Liver (tissue), 9 donors: Measurements from ENCODE around the gene DCN. TPM values are rescaled to one million over a fixed set of nuclear protein-coding genes. Genes with fewer than 3 reads are reported as not detected.

ENCODE experiments used
- DNase-seq: peaks from one replicate; pipeline ENCODE4 v3.0.0-alpha.2; 2017; ENCODE audit warnings: low spot score
- H3K27ac ChIP-seq, 2 donors: one replicate each; pipeline ENCODE4 v1.7.0; 2013; ENCODE audit warnings: inconsistent platforms in 2 of 2, low read length in 2 of 2, control low read depth in 1 of 2, low read depth in 1 of 2, mild to moderate bottlenecking in 1 of 2
- H3K27me3 ChIP-seq, 4 donors: one replicate each; pipeline versions ENCODE4 v1.6.1 to v1.7.0; 2013; ENCODE audit warnings: low read length in 3 of 4, inconsistent platforms in 1 of 4, mild to moderate bottlenecking in 1 of 4, moderate library complexity in 1 of 4; ENCODE audit not compliant: control insufficient read depth in 4 of 4, insufficient read depth in 4 of 4
- H3K36me3 ChIP-seq, 4 donors: one replicate each; pipeline versions ENCODE4 v1.6.1 to v1.7.0; 2013; ENCODE audit warnings: low read length in 3 of 4, mild to moderate bottlenecking in 3 of 4, low read depth in 1 of 4, moderate library complexity in 1 of 4; ENCODE audit not compliant: control insufficient read depth in 4 of 4, insufficient read depth in 3 of 4
- H3K4me1 ChIP-seq, 4 donors: one replicate each; pipeline versions ENCODE4 v1.6.1 to v1.7.0; 2013; ENCODE audit warnings: low read length in 3 of 4, mild to moderate bottlenecking in 3 of 4, moderate library complexity in 1 of 4; ENCODE audit not compliant: control insufficient read depth in 4 of 4, insufficient read depth in 4 of 4
- H3K4me3 ChIP-seq, 3 donors: one replicate each; pipeline versions ENCODE4 v1.6.1 to v1.7.0; 2013; ENCODE audit warnings: low read length in 3 of 3, control low read depth in 1 of 3, low read depth in 1 of 3, mild to moderate bottlenecking in 1 of 3
- H3K9ac ChIP-seq, 2 donors: one replicate each; pipeline ENCODE4 v1.7.0; 2013; ENCODE audit warnings: low read length in 2 of 2, mild to moderate bottlenecking in 2 of 2, moderate library complexity in 2 of 2, control low read depth in 1 of 2, low read depth in 1 of 2
- H3K9me3 ChIP-seq, 4 donors: one replicate each; pipeline versions ENCODE4 v1.6.1 to v1.7.0; 2013; ENCODE audit warnings: low read length in 3 of 4; ENCODE audit not compliant: control insufficient read depth in 4 of 4
- EGR1 ChIP-seq, 2 donors: IDR thresholded peaks; 2 replicates each; pipeline ENCODE4 v1.6.1; 2016 to 2018; ENCODE audit warnings: antibody characterized with exemption in 2 of 2, low read depth in 2 of 2
- FOXA1 ChIP-seq: IDR thresholded peaks from 2 replicates; pipeline ENCODE4 v1.6.1; 2016; ENCODE audit warnings: antibody characterized with exemption
- FOXA2 ChIP-seq: IDR thresholded peaks from 2 replicates; pipeline ENCODE4 v1.6.1; 2016; ENCODE audit warnings: antibody characterized with exemption
- GABPA ChIP-seq, 2 donors: IDR thresholded peaks in 1 of 2; conservative IDR thresholded peaks in 1 of 2; 2 replicates each; pipeline ENCODE4 v1.6.1; 2016; ENCODE audit warnings: antibody characterized with exemption in 2 of 2, mild to moderate bottlenecking in 1 of 2, moderate library complexity in 1 of 2
- HNF4A ChIP-seq, 2 donors: conservative IDR thresholded peaks; 2 replicates each; pipeline ENCODE4 v1.6.1; 2016; ENCODE audit warnings: antibody characterized with exemption in 2 of 2, mild to moderate bottlenecking in 2 of 2
- HNF4G ChIP-seq: IDR thresholded peaks from 2 replicates; pipeline ENCODE4 v1.6.1; 2016; ENCODE audit warnings: antibody characterized with exemption
- JUND ChIP-seq, 2 donors: IDR thresholded peaks; 2 replicates each; pipeline ENCODE4 v1.6.1; 2016; ENCODE audit warnings: antibody characterized with exemption in 2 of 2
- NR2F2 ChIP-seq: IDR thresholded peaks from 2 replicates; pipeline ENCODE4 v1.6.1; 2016; ENCODE audit warnings: antibody characterized with exemption
- RAD21 ChIP-seq, 2 donors: IDR thresholded peaks; 2 replicates each; pipeline ENCODE4 v1.6.1; 2016; ENCODE audit warnings: antibody characterized with exemption in 2 of 2, mild to moderate bottlenecking in 2 of 2
- RXRA ChIP-seq, 2 donors: IDR thresholded peaks; 2 replicates each; pipeline ENCODE4 v1.6.1; 2017 to 2018; ENCODE audit warnings: antibody characterized with exemption in 2 of 2, mild to moderate bottlenecking in 1 of 2
- SP1 ChIP-seq: IDR thresholded peaks from 2 replicates; pipeline ENCODE4 v1.6.1; 2018; ENCODE audit warnings: antibody characterized with exemption, mild to moderate bottlenecking
- TAF1 ChIP-seq: conservative IDR thresholded peaks from 2 replicates; pipeline ENCODE4 v1.6.1; 2016; ENCODE audit warnings: antibody characterized with exemption, mild to moderate bottlenecking
- YY1 ChIP-seq: IDR thresholded peaks from 2 replicates; pipeline ENCODE4 v1.6.1; 2016; ENCODE audit warnings: antibody characterized with exemption, mild to moderate bottlenecking
- WGBS: extraction: QIAGEN DNeasy Blood & Tissue Kit; methylation state at CpG from one replicate; pipeline ENCODE4 v1.1.7; 2013; 5-methylcytosine and 5-hydroxymethylcytosine counted together
- polyA plus RNA-seq, 2 donors: library from polyadenylated mRNA; stranded (reverse) in 1 of 2; unstranded in 1 of 2; fragments of 200-250 nt in 1 of 2; fragments of >200 nt in 1 of 2; fragmentation: Nextera tagmentation in 1 of 2; extraction: Ambion mirVana in 1 of 2; gene quantifications; one replicate each; pipeline versions ENCODE4 v1.2.1 to v1.2.3, GENCODE V29; 2013 to 2015
- total RNA-seq, 2 donors: library from RNA; depleted of rRNA; stranded (reverse); fragments of >200 nt; gene quantifications; one replicate each; pipeline ENCODE4 v1.2.3, GENCODE V29; 2014
- TF ChIP-seq, protein P1 (sequence below): IDR thresholded peaks from 2 replicates; pipeline ENCODE4 v1.6.1; 2016; ENCODE audit warnings: antibody characterized with exemption
- TF ChIP-seq, protein P2 (sequence below): IDR thresholded peaks from 2 replicates; pipeline ENCODE4 v1.6.1; 2016; ENCODE audit warnings: antibody characterized with exemption
- TF ChIP-seq, protein P3 (sequence below): IDR thresholded peaks from 2 replicates; pipeline ENCODE4 v1.6.1; 2016; ENCODE audit warnings: antibody characterized with exemption, mild to moderate bottlenecking
- TF ChIP-seq, protein P4 (sequence below): fragments of 150-350 bp; IDR thresholded peaks from 2 replicates; pipeline ENCODE4 v1.5.1; 2017; ENCODE audit warnings: improper control_type of control experiment, low read depth, low read length; ENCODE audit not compliant: missing input control
- TF ChIP-seq, protein P5 (sequence below): IDR thresholded peaks from 2 replicates; pipeline ENCODE4 v1.6.1; 2016; ENCODE audit warnings: antibody characterized with exemption
- donor health status: healthy.
- donor health status: healthy.
- donor health status: healthy.
- donor health status: healthy.
- donor health status: healthy.

Gene DCN
- total and polyA plus RNA-seq, 4 donors: 74.9 to 148 (median 98.6) TPM

DNA sequence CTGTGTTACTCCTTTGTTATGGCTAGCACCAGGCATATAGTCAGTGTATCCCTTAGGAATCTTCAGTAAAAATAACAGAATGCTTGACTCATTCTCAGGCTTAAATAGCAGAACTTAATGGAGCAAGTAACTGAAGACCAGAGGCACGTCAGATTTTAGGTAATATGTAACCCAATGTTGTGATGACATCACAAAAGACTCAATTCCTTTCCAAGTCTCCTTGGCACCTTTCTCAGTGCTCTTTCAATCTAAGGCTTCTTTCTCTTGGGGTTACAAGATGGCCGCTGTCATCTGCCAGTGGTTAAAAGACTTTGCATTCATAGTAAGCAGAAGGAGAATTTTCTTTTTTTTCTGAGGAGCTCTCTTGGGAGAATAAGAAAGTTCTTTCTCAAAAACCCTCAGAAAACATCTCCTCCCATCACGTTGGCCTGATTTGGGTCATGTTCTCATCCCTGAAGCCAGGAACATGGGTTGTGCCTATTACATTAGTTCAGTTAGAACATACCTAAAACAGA, 33.4 kb upstream of the DCN start:
- Histone ChIP-seq H3K9ac (no peak overlapping the region), H3K9me3 (no peaks in the 10 kb centered on the region), H3K36me3 (no peaks in the 10 kb centered on the region), H3K4me3 (no peak overlapping the region), H3K27me3 (no peaks in the 10 kb centered on the region), H3K4me1 (no peaks in the 10 kb centered on the region), H3K27ac (no peak overlapping the region)
- no peak for DNase-seq
- TF ChIP-seq, protein P1, sequence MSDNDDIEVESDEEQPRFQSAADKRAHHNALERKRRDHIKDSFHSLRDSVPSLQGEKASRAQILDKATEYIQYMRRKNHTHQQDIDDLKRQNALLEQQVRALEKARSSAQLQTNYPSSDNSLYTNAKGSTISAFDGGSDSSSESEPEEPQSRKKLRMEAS: no peak
- TF ChIP-seq, protein P2, sequence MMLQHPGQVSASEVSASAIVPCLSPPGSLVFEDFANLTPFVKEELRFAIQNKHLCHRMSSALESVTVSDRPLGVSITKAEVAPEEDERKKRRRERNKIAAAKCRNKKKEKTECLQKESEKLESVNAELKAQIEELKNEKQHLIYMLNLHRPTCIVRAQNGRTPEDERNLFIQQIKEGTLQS: no peak
- TF ChIP-seq YY1 (no peak), FOXA1 (no peak), TAF1 (no peak), RXRA (IDR thresholded peaks at IDR 0.05) (no peak), GABPA (IDR thresholded peaks at IDR 0.05 in 1 of 2, conservative IDR thresholded peaks at IDR 0.05 in 1 of 2) (no peak), FOXA2 (no peak), SP1 (no peak), HNF4A (conservative IDR thresholded peaks at IDR 0.05) (no peak), JUND (IDR thresholded peaks at IDR 0.05) (no peak), HNF4G (no peak), NR2F2 (no peak), RAD21 (IDR thresholded peaks at IDR 0.05) (no peak), EGR1 (IDR thresholded peaks at IDR 0.05; ENCODE audit: low read depth in 2 of 2) (no peak)
- TF ChIP-seq, protein P3, sequence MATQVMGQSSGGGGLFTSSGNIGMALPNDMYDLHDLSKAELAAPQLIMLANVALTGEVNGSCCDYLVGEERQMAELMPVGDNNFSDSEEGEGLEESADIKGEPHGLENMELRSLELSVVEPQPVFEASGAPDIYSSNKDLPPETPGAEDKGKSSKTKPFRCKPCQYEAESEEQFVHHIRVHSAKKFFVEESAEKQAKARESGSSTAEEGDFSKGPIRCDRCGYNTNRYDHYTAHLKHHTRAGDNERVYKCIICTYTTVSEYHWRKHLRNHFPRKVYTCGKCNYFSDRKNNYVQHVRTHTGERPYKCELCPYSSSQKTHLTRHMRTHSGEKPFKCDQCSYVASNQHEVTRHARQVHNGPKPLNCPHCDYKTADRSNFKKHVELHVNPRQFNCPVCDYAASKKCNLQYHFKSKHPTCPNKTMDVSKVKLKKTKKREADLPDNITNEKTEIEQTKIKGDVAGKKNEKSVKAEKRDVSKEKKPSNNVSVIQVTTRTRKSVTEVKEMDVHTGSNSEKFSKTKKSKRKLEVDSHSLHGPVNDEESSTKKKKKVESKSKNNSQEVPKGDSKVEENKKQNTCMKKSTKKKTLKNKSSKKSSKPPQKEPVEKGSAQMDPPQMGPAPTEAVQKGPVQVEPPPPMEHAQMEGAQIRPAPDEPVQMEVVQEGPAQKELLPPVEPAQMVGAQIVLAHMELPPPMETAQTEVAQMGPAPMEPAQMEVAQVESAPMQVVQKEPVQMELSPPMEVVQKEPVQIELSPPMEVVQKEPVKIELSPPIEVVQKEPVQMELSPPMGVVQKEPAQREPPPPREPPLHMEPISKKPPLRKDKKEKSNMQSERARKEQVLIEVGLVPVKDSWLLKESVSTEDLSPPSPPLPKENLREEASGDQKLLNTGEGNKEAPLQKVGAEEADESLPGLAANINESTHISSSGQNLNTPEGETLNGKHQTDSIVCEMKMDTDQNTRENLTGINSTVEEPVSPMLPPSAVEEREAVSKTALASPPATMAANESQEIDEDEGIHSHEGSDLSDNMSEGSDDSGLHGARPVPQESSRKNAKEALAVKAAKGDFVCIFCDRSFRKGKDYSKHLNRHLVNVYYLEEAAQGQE: no peak
- TF ChIP-seq, protein P4, sequence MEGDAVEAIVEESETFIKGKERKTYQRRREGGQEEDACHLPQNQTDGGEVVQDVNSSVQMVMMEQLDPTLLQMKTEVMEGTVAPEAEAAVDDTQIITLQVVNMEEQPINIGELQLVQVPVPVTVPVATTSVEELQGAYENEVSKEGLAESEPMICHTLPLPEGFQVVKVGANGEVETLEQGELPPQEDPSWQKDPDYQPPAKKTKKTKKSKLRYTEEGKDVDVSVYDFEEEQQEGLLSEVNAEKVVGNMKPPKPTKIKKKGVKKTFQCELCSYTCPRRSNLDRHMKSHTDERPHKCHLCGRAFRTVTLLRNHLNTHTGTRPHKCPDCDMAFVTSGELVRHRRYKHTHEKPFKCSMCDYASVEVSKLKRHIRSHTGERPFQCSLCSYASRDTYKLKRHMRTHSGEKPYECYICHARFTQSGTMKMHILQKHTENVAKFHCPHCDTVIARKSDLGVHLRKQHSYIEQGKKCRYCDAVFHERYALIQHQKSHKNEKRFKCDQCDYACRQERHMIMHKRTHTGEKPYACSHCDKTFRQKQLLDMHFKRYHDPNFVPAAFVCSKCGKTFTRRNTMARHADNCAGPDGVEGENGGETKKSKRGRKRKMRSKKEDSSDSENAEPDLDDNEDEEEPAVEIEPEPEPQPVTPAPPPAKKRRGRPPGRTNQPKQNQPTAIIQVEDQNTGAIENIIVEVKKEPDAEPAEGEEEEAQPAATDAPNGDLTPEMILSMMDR: no peak
- TF ChIP-seq, protein P5, sequence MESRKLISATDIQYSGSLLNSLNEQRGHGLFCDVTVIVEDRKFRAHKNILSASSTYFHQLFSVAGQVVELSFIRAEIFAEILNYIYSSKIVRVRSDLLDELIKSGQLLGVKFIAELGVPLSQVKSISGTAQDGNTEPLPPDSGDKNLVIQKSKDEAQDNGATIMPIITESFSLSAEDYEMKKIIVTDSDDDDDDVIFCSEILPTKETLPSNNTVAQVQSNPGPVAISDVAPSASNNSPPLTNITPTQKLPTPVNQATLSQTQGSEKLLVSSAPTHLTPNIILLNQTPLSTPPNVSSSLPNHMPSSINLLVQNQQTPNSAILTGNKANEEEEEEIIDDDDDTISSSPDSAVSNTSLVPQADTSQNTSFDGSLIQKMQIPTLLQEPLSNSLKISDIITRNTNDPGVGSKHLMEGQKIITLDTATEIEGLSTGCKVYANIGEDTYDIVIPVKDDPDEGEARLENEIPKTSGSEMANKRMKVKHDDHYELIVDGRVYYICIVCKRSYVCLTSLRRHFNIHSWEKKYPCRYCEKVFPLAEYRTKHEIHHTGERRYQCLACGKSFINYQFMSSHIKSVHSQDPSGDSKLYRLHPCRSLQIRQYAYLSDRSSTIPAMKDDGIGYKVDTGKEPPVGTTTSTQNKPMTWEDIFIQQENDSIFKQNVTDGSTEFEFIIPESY: no peak
- WGBS: 57% methylated on average over 3 of the region's 3 CpGs
